Neuronal stem cell (in vitro differentiated cells): ENCODE measurements around the gene CACNB2.

ENCODE experiments used
- DNase-seq: peaks from one replicate; pipeline ENCODE4 v3.0.0-alpha.2; 2013; ENCODE audit warnings: low spot score
- H2AFZ ChIP-seq: one replicate; pipeline ENCODE4 v1.6.1; 2013; ENCODE audit warnings: mild to moderate bottlenecking, low read length, inconsistent platforms
- H2AK5ac ChIP-seq: 2 replicates; pipeline ENCODE4 v1.6.1; 2013; ENCODE audit warnings: low read depth, mild to moderate bottlenecking, inconsistent platforms, low read length, moderate library complexity, mixed read lengths
- H2BK120ac ChIP-seq: 2 replicates; pipeline ENCODE4 v1.6.1; 2013; ENCODE audit warnings: low read depth, mild to moderate bottlenecking, inconsistent platforms, low read length, moderate library complexity, mixed read lengths
- H2BK12ac ChIP-seq: one replicate; pipeline ENCODE4 v1.6.1; 2013; ENCODE audit warnings: low read length, inconsistent platforms
- H2BK15ac ChIP-seq: 2 replicates; pipeline ENCODE4 v1.6.1; 2013; ENCODE audit warnings: mild to moderate bottlenecking, low read length, inconsistent platforms, mixed read lengths
- H2BK5ac ChIP-seq: one replicate; pipeline ENCODE4 v1.6.1; 2013; ENCODE audit warnings: inconsistent platforms, mild to moderate bottlenecking, low read length, moderate library complexity
- H3K14ac ChIP-seq: one replicate; pipeline ENCODE4 v1.6.1; 2013; ENCODE audit warnings: low read length, inconsistent platforms
- H3K18ac ChIP-seq: 2 replicates; pipeline ENCODE4 v1.6.1; 2013; ENCODE audit warnings: low read length, inconsistent platforms
- H3K23ac ChIP-seq: 2 replicates; pipeline ENCODE4 v1.6.1; 2013; ENCODE audit warnings: low read depth, mild to moderate bottlenecking, mixed read lengths, low read length, inconsistent platforms; ENCODE audit not compliant: poor library complexity
- H3K27ac ChIP-seq: replicated peaks from 3 replicates; pipeline ENCODE4 v1.5.1; 2013; ENCODE audit warnings: low read length, inconsistent platforms
- H3K27me3 ChIP-seq, 3 experiments: 2 replicates each; pipeline ENCODE4 v1.6.1; 2013; ENCODE audit warnings: low read length in 3 of 3, mild to moderate bottlenecking in 2 of 3, inconsistent platforms in 1 of 3, low read depth in 1 of 3, mixed read lengths in 1 of 3, moderate library complexity in 1 of 3; ENCODE audit not compliant: control insufficient read depth in 3 of 3, insufficient read depth in 3 of 3
- H3K36me3 ChIP-seq, 2 donors: replicated peaks in 1 of 2; 2 replicates each; pipeline ENCODE4 v1.6.1; 2013; ENCODE audit warnings: low read length in 2 of 2; ENCODE audit not compliant: control insufficient read depth in 2 of 2, insufficient read depth in 2 of 2
- H3K4ac ChIP-seq: 2 replicates; pipeline ENCODE4 v1.6.1; 2013; ENCODE audit warnings: inconsistent platforms, mild to moderate bottlenecking, low read length, moderate library complexity
- H3K4me1 ChIP-seq, 2 donors: 1 replicate in 1 of 2; 2 replicates in 1 of 2; pipeline ENCODE4 v1.6.1; 2013; ENCODE audit warnings: low read length in 2 of 2, low read depth in 1 of 2; ENCODE audit not compliant: control insufficient read depth in 2 of 2, insufficient read depth in 1 of 2
- H3K4me2 ChIP-seq: one replicate; pipeline ENCODE4 v1.6.1; 2013; ENCODE audit warnings: mild to moderate bottlenecking, low read length, inconsistent platforms; ENCODE audit not compliant: insufficient read depth, poor library complexity, severe bottlenecking
- H3K4me3 ChIP-seq, 2 donors: 2 replicates each; pipeline ENCODE4 v1.5.1; 2013; ENCODE audit warnings: low read length in 2 of 2, mild to moderate bottlenecking in 2 of 2, inconsistent platforms in 1 of 2, moderate library complexity in 1 of 2
- H3K79me1 ChIP-seq: one replicate; pipeline ENCODE4 v1.6.1; 2013; ENCODE audit warnings: low read depth, mild to moderate bottlenecking, inconsistent platforms, low read length, moderate library complexity
- H3K9ac ChIP-seq: one replicate; pipeline ENCODE4 v1.6.1; 2013; ENCODE audit warnings: mild to moderate bottlenecking, low read depth, low read length, inconsistent platforms; ENCODE audit not compliant: poor library complexity
- H3K9me3 ChIP-seq, 2 donors: replicated peaks in 1 of 2; 2 replicates each; pipeline versions ENCODE3 to v1.6.1; 2013; ENCODE audit warnings: low read length in 2 of 2, mild to moderate bottlenecking in 2 of 2, inconsistent platforms in 1 of 2, low read depth in 1 of 2, mixed read lengths in 1 of 2, moderate library complexity in 1 of 2; ENCODE audit not compliant: control insufficient read depth in 2 of 2, insufficient read depth in 1 of 2
- H4K8ac ChIP-seq: one replicate; pipeline ENCODE4 v1.6.1; 2013; ENCODE audit warnings: low read depth, mild to moderate bottlenecking, inconsistent platforms, low read length, moderate library complexity
- H4K91ac ChIP-seq: one replicate; pipeline ENCODE4 v1.6.1; 2013; ENCODE audit warnings: low read length, low read depth, mild to moderate bottlenecking, inconsistent platforms; ENCODE audit not compliant: poor library complexity
- WGBS, 2 donors: extraction: QIAGEN DNeasy Blood & Tissue Kit; methylation state at CpG; one replicate each; pipeline ENCODE4 v1.1.7; 2013; ENCODE audit warnings: missing lambda C conversion rate in 2 of 2, mixed read lengths in 1 of 2; ENCODE audit not compliant: insufficient read length in 2 of 2, insufficient replicate concordance in 1 of 2; ENCODE audit errors: extremely low coverage in 2 of 2; 5-methylcytosine and 5-hydroxymethylcytosine counted together

The CACNB2 gene

GRCh38 chr10:18514537-18514936 lies 374.3 kb downstream of the CACNB2 start:
- Histone ChIP-seq H3K9me3 (no peaks in the 10 kb centered on the region), H3K18ac (no peak overlapping the region), H2AK5ac (no peak overlapping the region), H4K91ac (no peak overlapping the region), H3K9ac (no peak overlapping the region), H3K79me1 (no peaks in the 10 kb centered on the region), H3K4me1 (no peaks in the 10 kb centered on the region), H3K27me3 (no peaks in the 10 kb centered on the region), H3K4ac (no peak overlapping the region), H2BK15ac (no peak overlapping the region), H4K8ac (no peak overlapping the region), H3K36me3 (no peaks in the 10 kb centered on the region), H3K14ac (no peak overlapping the region), H3K27ac (no peak overlapping the region), H3K4me2 (no peak overlapping the region), H3K4me3 (no peak overlapping the region), H2BK12ac (no peak overlapping the region), H2BK120ac (no peak overlapping the region), H2BK5ac (no peak overlapping the region), H3K23ac (no peak overlapping the region), H2AFZ (no peak overlapping the region)
- no peak for DNase-seq

GRCh38 chr10:18516851-18517250 lies 376.6 kb downstream of the CACNB2 start:
- Histone ChIP-seq H3K18ac (no peak overlapping the region), H3K4me2 (no peak overlapping the region), H2BK5ac (no peak overlapping the region), H3K9ac (no peak overlapping the region), H3K4me1 (no peaks in the 10 kb centered on the region), H2BK12ac (no peak overlapping the region), H2AFZ (no peak overlapping the region), H3K4me3 (no peak overlapping the region), H3K4ac (no peak overlapping the region), H4K8ac (no peak overlapping the region), H3K9me3 (no peaks in the 10 kb centered on the region), H2BK120ac (no peak overlapping the region), H2AK5ac (no peak overlapping the region), H2BK15ac (no peak overlapping the region), H3K27ac (no peak overlapping the region), H3K79me1 (no peaks in the 10 kb centered on the region), H3K36me3 (no peaks in the 10 kb centered on the region), H3K14ac (no peak overlapping the region), H3K27me3 (no peaks in the 10 kb centered on the region), H4K91ac (no peak overlapping the region), H3K23ac (no peak overlapping the region)
- no peak for DNase-seq
- no CpG with 5 or more reads among the region's 3 CpGs for WGBS, 2 donors

GRCh38 chr10:18523025-18523424 lies 382.8 kb downstream of the CACNB2 start:
- Histone ChIP-seq H2BK120ac (no peak overlapping the region), H2BK5ac (no peak overlapping the region), H3K18ac (no peak overlapping the region), H3K79me1 (no peaks in the 10 kb centered on the region), H2AFZ (no peak overlapping the region), H3K4ac (no peak overlapping the region), H2AK5ac (no peak overlapping the region), H3K36me3 (no peaks in the 10 kb centered on the region), H3K23ac (no peak overlapping the region), H3K4me3 (no peak overlapping the region), H3K27me3 (no peaks in the 10 kb centered on the region), H4K8ac (no peak overlapping the region), H2BK15ac (no peak overlapping the region), H3K14ac (no peak overlapping the region), H3K9me3 (no peaks in the 10 kb centered on the region), H3K4me1 (no peaks in the 10 kb centered on the region), H3K9ac (no peak overlapping the region), H4K91ac (no peak overlapping the region), H3K4me2 (no peak overlapping the region), H3K27ac (no peak overlapping the region), H2BK12ac (no peak overlapping the region)
- no peak for DNase-seq
- WGBS, 2 donors, result no CpG with 5 or more reads among the region's 1 CpG

GRCh38 chr10:18523858-18524257 lies 383.6 kb downstream of the CACNB2 start:
- no peaks in the 10 kb centered on the region for H3K79me1 ChIP-seq
- H2AFZ ChIP-seq, result no peak overlapping the region
- no peaks in the 10 kb centered on the region for H3K36me3 ChIP-seq
- H3K4me1 ChIP-seq, result no peaks in the 10 kb centered on the region
- H3K14ac ChIP-seq, result no peak overlapping the region
- H3K18ac ChIP-seq, result no peak overlapping the region
- H3K4me3 ChIP-seq, result no peak overlapping the region
- no peak overlapping the region for H4K8ac ChIP-seq
- H3K9ac ChIP-seq, result no peak overlapping the region
- H3K27me3 ChIP-seq, result no peaks in the 10 kb centered on the region
- H3K9me3 ChIP-seq, result no peaks in the 10 kb centered on the region
- no peak overlapping the region for H2AK5ac ChIP-seq
- no peak overlapping the region for H2BK120ac ChIP-seq
- DNase-seq, result no peak
- no peak overlapping the region for H3K4ac ChIP-seq
- no peak overlapping the region for H3K23ac ChIP-seq
- no peak overlapping the region for H2BK15ac ChIP-seq
- H2BK12ac ChIP-seq, result no peak overlapping the region
- H3K4me2 ChIP-seq, result no peak overlapping the region
- no peak overlapping the region for H4K91ac ChIP-seq
- no peak overlapping the region for H3K27ac ChIP-seq
- no CpG with 5 or more reads among the region's 2 CpGs for WGBS, 2 donors
- no peak overlapping the region for H2BK5ac ChIP-seq
